Measurements from ENCODE around the gene GIT2. TPM values are rescaled to one million over a fixed set of nuclear protein-coding genes. Genes with fewer than 3 reads are reported as not detected.
"Not testable (repeated sequence)": the region's sequence is repeated elsewhere in the genome, so short reads cannot be mapped to it uniquely, and the experiment has no call there.

Gene GIT2
- total RNA-seq, 2 experiments from 2014 or later = 50.2 to 58.2 TPM

- peak overlapping the region; percentile 99 for H3K4me3 Mint-ChIP-seq
- DNase-seq (no peak), ATAC-seq (no peak)
- peaks cover 68% of the 10 kb centered on the region for H3K4me1 Mint-ChIP-seq
- POLR2A ChIA-PET = no interaction called here
- peaks cover 8% of the 10 kb centered on the region for H3K36me3 Mint-ChIP-seq (ENCODE audit: low read depth)
- H3K9me3 Mint-ChIP-seq (ENCODE audit: low read depth) = no peaks in the 10 kb centered on the region
- peak overlapping the region; percentile 90 for H3K27ac Mint-ChIP-seq
- no peaks in the 10 kb centered on the region for H3K27me3 Mint-ChIP-seq
- CTCF ChIA-PET = interaction anchor here (0.6 to 1.2 kb wide), 2 partner anchors 29 to 566 kb away, joined by 3 read pairs; no protein-coding TSS in a partner anchor
- intact Hi-C loops (cut with DNase I, micrococcal nuclease) = loop anchor here (1.0 to 5.0 kb wide), 13 partner anchors 9 to 780 kb away; partner anchors contain the start of genes ATP2A2 (in 1 of the 2), C12orf76 (in 1 of the 2), FAM216A (in 1 of the 2) and GLTP (in 1 of the 2)
Measured at GRCh38 chr12:109996483-109996853, 300 bp upstream of the GIT2 start.

- intact Hi-C loops (cut with DNase I, micrococcal nuclease) = loop anchor here (2.0 to 5.0 kb wide), 5 partner anchors 15 to 587 kb away; partner anchors contain the start of genes ATP2A2 (in 1 of the 2) and PPTC7 (in 1 of the 2)
- ATAC-seq (no peak), DNase-seq (no peak)
- peak overlapping the region; percentile 99 for H3K4me3 Mint-ChIP-seq
- H3K4me1 Mint-ChIP-seq = peaks cover 65% of the 10 kb centered on the region
- ChIA-PET POLR2A (interaction anchor here (0.6 kb wide), 1 partner anchor 22 kb away, joined by 11 read pairs; no protein-coding TSS in a partner anchor), CTCF (interaction anchor here (0.8 kb wide), 1 partner anchor 407 kb away, joined by 3 read pairs; no protein-coding TSS in a partner anchor)
- H3K27me3 Mint-ChIP-seq = no peaks in the 10 kb centered on the region
- H3K9me3 Mint-ChIP-seq (ENCODE audit: low read depth) = no peaks in the 10 kb centered on the region
- peaks cover 17% of the 10 kb centered on the region for H3K36me3 Mint-ChIP-seq (ENCODE audit: low read depth)
- H3K27ac Mint-ChIP-seq = peak overlapping the region; percentile 97
Measured at GRCh38 chr12:109995361-109995685, 845 bp downstream of the GIT2 start.

GRCh38 chr12:109994401-109995175 is 1.6 kb downstream of the GIT2 start:
- POLR2A ChIA-PET = interaction anchor here (0.6 kb wide), 1 partner anchor 21 kb away, joined by 11 read pairs; no protein-coding TSS in a partner anchor

GRCh38 chr12:109993091-109993490 is 3.1 kb downstream of the GIT2 start:
- ChIA-PET CTCF (interaction anchor here (0.6 to 2.1 kb wide), 3 partner anchors 10 to 11 kb away, joined by 3 to 6 read pairs (median 4); no protein-coding TSS in a partner anchor), POLR2A (interaction anchor here (0.6 kb wide), 1 partner anchor 288 kb away, joined by 4 read pairs; no protein-coding TSS in a partner anchor)
- DNase-seq (no peak), ATAC-seq (no peak)
- Mint-ChIP-seq H3K9me3 (ENCODE audit: low read depth) (no peaks in the 10 kb centered on the region), H3K27me3 (no peaks in the 10 kb centered on the region), H3K27ac (peak overlapping the region; percentile 97), H3K4me1 (peaks cover 69% of the 10 kb centered on the region), H3K4me3 (no peak overlapping the region), H3K36me3 (ENCODE audit: low read depth) (peaks cover 32% of the 10 kb centered on the region)
- intact Hi-C loops (cut with DNase I, micrococcal nuclease) = no loop called here

More at GRCh38 chr12:109994401-109995175, 1.6 kb downstream of the GIT2 start:
- Mint-ChIP-seq H3K4me1 (peaks cover 66% of the 10 kb centered on the region), H3K36me3 (ENCODE audit: low read depth) (peaks cover 21% of the 10 kb centered on the region), H3K27me3 (no peaks in the 10 kb centered on the region), H3K4me3 (peak overlapping the region; percentile 99), H3K27ac (peak overlapping the region; percentile 97), H3K9me3 (ENCODE audit: low read depth) (no peaks in the 10 kb centered on the region)
- intact Hi-C loops (cut with DNase I, micrococcal nuclease) = loop anchor here (2.0 to 5.0 kb wide), 5 partner anchors 14 to 588 kb away; partner anchors contain the start of genes ATP2A2 (in 1 of the 2) and PPTC7 (in 1 of the 2)
- DNase-seq = no peak
- no peak for ATAC-seq
- CTCF ChIA-PET = interaction anchor here (0.7 to 1.5 kb wide), 2 partner anchors 27 to 134 kb away, joined by 3 to 4 read pairs; no protein-coding TSS in a partner anchor

- ATAC-seq = no peak
- H3K9me3 Mint-ChIP-seq (ENCODE audit: low read depth) = no peaks in the 10 kb centered on the region
- peaks cover 64% of the 10 kb centered on the region for H3K4me1 Mint-ChIP-seq
- ChIA-PET CTCF (no interaction called here), POLR2A (interaction anchor here (0.6 kb wide), 1 partner anchor 458 kb away, joined by 9 read pairs; the partner anchor contains the start of gene ARPC3)
- H3K27me3 Mint-ChIP-seq = no peaks in the 10 kb centered on the region
- peaks cover 39% of the 10 kb centered on the region for H3K36me3 Mint-ChIP-seq (ENCODE audit: low read depth)
- intact Hi-C loops (cut with DNase I, micrococcal nuclease) = no loop called here
- no peak for DNase-seq
- no peak overlapping the region for H3K4me3 Mint-ChIP-seq
- no peak overlapping the region for H3K27ac Mint-ChIP-seq
Measured at GRCh38 chr12:109991586-109991985, 4.6 kb downstream of the GIT2 start.

- ATAC-seq = no peak
- no peak overlapping the region for H3K4me3 Mint-ChIP-seq
- peak overlapping the region; percentile 6 for H3K27ac Mint-ChIP-seq
- H3K9me3 Mint-ChIP-seq (ENCODE audit: low read depth) = no peaks in the 10 kb centered on the region
- no peak for DNase-seq
- intact Hi-C loops (cut with DNase I, micrococcal nuclease) = no loop called here
- peaks cover 50% of the 10 kb centered on the region for H3K36me3 Mint-ChIP-seq (ENCODE audit: low read depth)
- no peaks in the 10 kb centered on the region for H3K27me3 Mint-ChIP-seq
- H3K4me1 Mint-ChIP-seq = peaks cover 60% of the 10 kb centered on the region
- CTCF ChIA-PET = no interaction called here
- POLR2A ChIA-PET = no interaction called here
Measured at GRCh38 chr12:109989380-109989779, 6.8 kb downstream of the GIT2 start.

- DNase-seq (no peak), ATAC-seq (no peak)
- Mint-ChIP-seq H3K27me3 (no peaks in the 10 kb centered on the region), H3K27ac (peak overlapping the region; percentile 76), H3K4me1 (peaks cover 57% of the 10 kb centered on the region), H3K9me3 (ENCODE audit: low read depth) (no peaks in the 10 kb centered on the region), H3K4me3 (no peak overlapping the region), H3K36me3 (ENCODE audit: low read depth) (peaks cover 50% of the 10 kb centered on the region)
- POLR2A ChIA-PET = no interaction called here
- CTCF ChIA-PET = interaction anchor here (1.7 kb wide), 1 partner anchor 10 kb away, joined by 8 read pairs; the partner anchor contains the start of gene ANKRD13A
- intact Hi-C loops (cut with DNase I, micrococcal nuclease) = no loop called here
Measured at GRCh38 chr12:109988903-109989302, 7.3 kb downstream of the GIT2 start.

GRCh38 chr12:109988274-109988673 is 7.9 kb downstream of the GIT2 start:
- CTCF ChIA-PET = interaction anchor here (0.6 to 1.7 kb wide), 2 partner anchors 10 to 1045 kb away, joined by 3 to 8 read pairs; partner anchors contain the start of gene ANKRD13A
- Mint-ChIP-seq H3K27ac (peak overlapping the region; percentile 77), H3K36me3 (ENCODE audit: low read depth) (peaks cover 56% of the 10 kb centered on the region), H3K4me1 (peaks cover 57% of the 10 kb centered on the region), H3K4me3 (no peak overlapping the region), H3K27me3 (no peaks in the 10 kb centered on the region), H3K9me3 (ENCODE audit: low read depth) (no peaks in the 10 kb centered on the region)
- POLR2A ChIA-PET = no interaction called here
- intact Hi-C loops (cut with DNase I, micrococcal nuclease) = no loop called here
- ATAC-seq (no peak), DNase-seq (no peak)

GRCh38 chr12:109987615-109988014 is 8.6 kb downstream of the GIT2 start:
- Mint-ChIP-seq H3K9me3 (ENCODE audit: low read depth) (no peaks in the 10 kb centered on the region), H3K27me3 (no peaks in the 10 kb centered on the region), H3K4me3 (no peak overlapping the region), H3K4me1 (peaks cover 57% of the 10 kb centered on the region), H3K36me3 (ENCODE audit: low read depth) (peaks cover 60% of the 10 kb centered on the region), H3K27ac (peak overlapping the region; percentile 77)
- ChIA-PET CTCF (interaction anchor here (0.6 to 1.7 kb wide), 2 partner anchors 11 to 775 kb away, joined by 4 to 8 read pairs; partner anchors contain the start of gene ANKRD13A), POLR2A (no interaction called here)
- intact Hi-C loops (cut with DNase I, micrococcal nuclease) = loop anchor here in 1 of 2 experiments (1.0 kb wide), 1 partner anchor 9 kb away; the partner anchor contains the start of gene GIT2
- peak; percentile 90 for ATAC-seq
- peak; percentile 56 for DNase-seq

- not testable (repeated sequence) for H3K27me3 Mint-ChIP-seq, DNase-seq, H3K4me3 Mint-ChIP-seq
Measured at GRCh38 chr12:109986236-109986635, 9.9 kb downstream of the GIT2 start.

GRCh38 chr12:109983432-109984142 is 12.6 kb downstream of the GIT2 start:
- H3K27ac Mint-ChIP-seq = no peak overlapping the region
- ChIA-PET CTCF (no interaction called here), POLR2A (no interaction called here)
- ATAC-seq (peak; percentile 25), DNase-seq (peak; percentile 34)
- H3K4me3 Mint-ChIP-seq = no peak overlapping the region
- H3K36me3 Mint-ChIP-seq (ENCODE audit: low read depth) = peaks cover 64% of the 10 kb centered on the region
- intact Hi-C loops (cut with DNase I, micrococcal nuclease) = no loop called here
- H3K9me3 Mint-ChIP-seq (ENCODE audit: low read depth) = peaks cover 4% of the 10 kb centered on the region
- no peaks in the 10 kb centered on the region for H3K27me3 Mint-ChIP-seq
- H3K4me1 Mint-ChIP-seq = peaks cover 69% of the 10 kb centered on the region

More at GRCh38 chr12:109986236-109986635, 9.9 kb downstream of the GIT2 start:
- POLR2A ChIA-PET; H3K9me3 Mint-ChIP-seq (ENCODE audit: low read depth); intact Hi-C loops (cut with DNase I, micrococcal nuclease); ATAC-seq; CTCF ChIA-PET: not testable (repeated sequence)
- Mint-ChIP-seq H3K4me1 (peaks cover 61% of the 10 kb centered on the region), H3K27ac (peak overlapping the region; percentile 68), H3K36me3 (ENCODE audit: low read depth) (peaks cover 65% of the 10 kb centered on the region)
